ENCODE measurements around the gene DXO. TPM values are rescaled to one million over a fixed set of nuclear protein-coding genes. Genes with fewer than 3 reads are reported as not detected.
"Not testable (repeated sequence)": the region's sequence is repeated elsewhere in the genome, so short reads cannot be mapped to it uniquely, and the experiment has no call there.

The DXO gene
- total RNA-seq, 3 donors from 2014 or later (not counting 1 experiment from before 2014, with no cell fraction given), result 37.9 to 54.3 (median 49.0) TPM

- H3K27ac Mint-ChIP-seq; H3K9me3 ChIP-seq (ENCODE audit: control insufficient read depth, insufficient read depth, low read length); intact Hi-C loops (cut with micrococcal nuclease); H3K4me3 Mint-ChIP-seq; H3K4me1 ChIP-seq (ENCODE audit: control insufficient read depth, insufficient read depth, low read length); H3K27me3 ChIP-seq (ENCODE audit: control insufficient read depth, insufficient read depth, low read length); DNase-seq; H3K27ac ChIP-seq (ENCODE audit: low read length); H3K9me3 Mint-ChIP-seq; H3K4me3 ChIP-seq (ENCODE audit: low read length); H3K36me3 Mint-ChIP-seq; H3K36me3 ChIP-seq (ENCODE audit: control insufficient read depth, insufficient read depth, low read length); H3K27me3 Mint-ChIP-seq (ENCODE audit: low read depth in 2 of 2): not testable (repeated sequence)
- peak in 1 of 3 donors; percentile 60 for ATAC-seq
- peaks cover 9 to 11% of the 10 kb centered on the region in 2 donors for H3K4me1 Mint-ChIP-seq
- no CpG with 5 or more reads among the region's 15 CpGs for WGBS (ENCODE audit: insufficient coverage)
Measured at GRCh38 chr6:32002546-32003268, 30.8 kb upstream of the DXO start.

GRCh38 chr6:31996385-31996784 is 24.4 kb upstream of the DXO start:
- H3K27ac ChIP-seq (ENCODE audit: low read length); H3K36me3 Mint-ChIP-seq; H3K27ac Mint-ChIP-seq; H3K36me3 ChIP-seq (ENCODE audit: control insufficient read depth, insufficient read depth, low read length); H3K27me3 Mint-ChIP-seq (ENCODE audit: low read depth in 2 of 2); H3K27me3 ChIP-seq (ENCODE audit: control insufficient read depth, insufficient read depth, low read length); intact Hi-C loops (cut with micrococcal nuclease); H3K4me3 Mint-ChIP-seq; DNase-seq; H3K9me3 ChIP-seq (ENCODE audit: control insufficient read depth, insufficient read depth, low read length); H3K4me1 Mint-ChIP-seq; ATAC-seq; H3K4me3 ChIP-seq (ENCODE audit: low read length); H3K9me3 Mint-ChIP-seq; H3K4me1 ChIP-seq (ENCODE audit: control insufficient read depth, insufficient read depth, low read length): not testable (repeated sequence)
- WGBS (ENCODE audit: insufficient coverage), result 93% methylated on average over 5 of the region's 6 CpGs

GRCh38 chr6:31994421-31994820 is 22.5 kb upstream of the DXO start:
- H3K27ac ChIP-seq (ENCODE audit: low read length); H3K27me3 Mint-ChIP-seq (ENCODE audit: low read depth in 2 of 2); intact Hi-C loops (cut with micrococcal nuclease); H3K4me1 ChIP-seq (ENCODE audit: control insufficient read depth, insufficient read depth, low read length); H3K4me3 Mint-ChIP-seq; H3K36me3 Mint-ChIP-seq; H3K27me3 ChIP-seq (ENCODE audit: control insufficient read depth, insufficient read depth, low read length); H3K9me3 ChIP-seq (ENCODE audit: control insufficient read depth, insufficient read depth, low read length); H3K36me3 ChIP-seq (ENCODE audit: control insufficient read depth, insufficient read depth, low read length); H3K27ac Mint-ChIP-seq; H3K9me3 Mint-ChIP-seq; H3K4me1 Mint-ChIP-seq; H3K4me3 ChIP-seq (ENCODE audit: low read length); DNase-seq; ATAC-seq: not testable (repeated sequence)
- WGBS (ENCODE audit: insufficient coverage), result no CpG with 5 or more reads among the region's 14 CpGs

GRCh38 chr6:31989363-31989762 is 17.4 kb upstream of the DXO start:
- H3K36me3 ChIP-seq (ENCODE audit: control insufficient read depth, insufficient read depth, low read length); H3K36me3 Mint-ChIP-seq; H3K4me1 Mint-ChIP-seq; intact Hi-C loops (cut with micrococcal nuclease); ATAC-seq; H3K4me3 ChIP-seq (ENCODE audit: low read length); H3K9me3 ChIP-seq (ENCODE audit: control insufficient read depth, insufficient read depth, low read length); H3K27ac ChIP-seq (ENCODE audit: low read length); H3K4me3 Mint-ChIP-seq; H3K27ac Mint-ChIP-seq; DNase-seq; H3K9me3 Mint-ChIP-seq; H3K27me3 ChIP-seq (ENCODE audit: control insufficient read depth, insufficient read depth, low read length); H3K27me3 Mint-ChIP-seq (ENCODE audit: low read depth in 2 of 2); H3K4me1 ChIP-seq (ENCODE audit: control insufficient read depth, insufficient read depth, low read length): not testable (repeated sequence)
- WGBS (ENCODE audit: insufficient coverage), result no CpG with 5 or more reads among the region's 10 CpGs

- no CpG with 5 or more reads among the region's 7 CpGs for WGBS (ENCODE audit: insufficient coverage)
- DNase-seq; H3K4me3 ChIP-seq (ENCODE audit: low read length); H3K36me3 Mint-ChIP-seq; H3K27me3 ChIP-seq (ENCODE audit: control insufficient read depth, insufficient read depth, low read length); H3K4me3 Mint-ChIP-seq; intact Hi-C loops (cut with micrococcal nuclease); H3K27ac ChIP-seq (ENCODE audit: low read length); H3K4me1 ChIP-seq (ENCODE audit: control insufficient read depth, insufficient read depth, low read length); H3K4me1 Mint-ChIP-seq; H3K27ac Mint-ChIP-seq; H3K27me3 Mint-ChIP-seq (ENCODE audit: low read depth in 2 of 2); H3K9me3 Mint-ChIP-seq; H3K36me3 ChIP-seq (ENCODE audit: control insufficient read depth, insufficient read depth, low read length); H3K9me3 ChIP-seq (ENCODE audit: control insufficient read depth, insufficient read depth, low read length): not testable (repeated sequence)
- ATAC-seq, result peak in 1 of 3 donors; percentile 17
Measured at GRCh38 chr6:31981744-31982143, 9.8 kb upstream of the DXO start, which contains the start of gene C4A. Gene C4A (plus strand): TSS chr6:31982057. CDS start chr6:31982108, 51 bp downstream.

- H3K4me1 ChIP-seq (ENCODE audit: control insufficient read depth, insufficient read depth, low read length); H3K9me3 ChIP-seq (ENCODE audit: control insufficient read depth, insufficient read depth, low read length); H3K36me3 Mint-ChIP-seq; H3K27ac Mint-ChIP-seq; H3K27ac ChIP-seq (ENCODE audit: low read length); ATAC-seq; DNase-seq; H3K9me3 Mint-ChIP-seq; H3K4me3 ChIP-seq (ENCODE audit: low read length); H3K27me3 Mint-ChIP-seq (ENCODE audit: low read depth in 2 of 2); H3K4me1 Mint-ChIP-seq; H3K36me3 ChIP-seq (ENCODE audit: control insufficient read depth, insufficient read depth, low read length); H3K4me3 Mint-ChIP-seq; intact Hi-C loops (cut with micrococcal nuclease); H3K27me3 ChIP-seq (ENCODE audit: control insufficient read depth, insufficient read depth, low read length): not testable (repeated sequence)
- no CpG with 5 or more reads among the region's 5 CpGs for WGBS (ENCODE audit: insufficient coverage)
Measured at GRCh38 chr6:31980998-31981397, 9.1 kb upstream of the DXO start.

- H3K9me3 Mint-ChIP-seq; H3K36me3 ChIP-seq (ENCODE audit: control insufficient read depth, insufficient read depth, low read length); ATAC-seq; H3K9me3 ChIP-seq (ENCODE audit: control insufficient read depth, insufficient read depth, low read length); H3K27ac ChIP-seq (ENCODE audit: low read length); DNase-seq; H3K4me1 ChIP-seq (ENCODE audit: control insufficient read depth, insufficient read depth, low read length); H3K4me3 Mint-ChIP-seq; H3K4me3 ChIP-seq (ENCODE audit: low read length); H3K27me3 Mint-ChIP-seq (ENCODE audit: low read depth in 2 of 2); H3K27me3 ChIP-seq (ENCODE audit: control insufficient read depth, insufficient read depth, low read length); H3K36me3 Mint-ChIP-seq; intact Hi-C loops (cut with micrococcal nuclease); H3K4me1 Mint-ChIP-seq: not testable (repeated sequence)
- peak overlapping the region in 1 of 2 donors; percentile 31 for H3K27ac Mint-ChIP-seq
- WGBS (ENCODE audit: insufficient coverage), result 97% methylated on average over 4 of the region's 13 CpGs
Measured at GRCh38 chr6:31980195-31980876, 8.4 kb upstream of the DXO start.
